ENCODE measurements around the gene FOSL1. TPM values are rescaled to one million over a fixed set of nuclear protein-coding genes. Genes with fewer than 3 reads are reported as not detected.

The FOSL1 gene
- total and polyA plus RNA-seq, 2 of the 13 experiments (the other 11 are each of a cell fraction or from before 2014, with no cell fraction given), result 4.0 to 4.1 TPM

DNA sequence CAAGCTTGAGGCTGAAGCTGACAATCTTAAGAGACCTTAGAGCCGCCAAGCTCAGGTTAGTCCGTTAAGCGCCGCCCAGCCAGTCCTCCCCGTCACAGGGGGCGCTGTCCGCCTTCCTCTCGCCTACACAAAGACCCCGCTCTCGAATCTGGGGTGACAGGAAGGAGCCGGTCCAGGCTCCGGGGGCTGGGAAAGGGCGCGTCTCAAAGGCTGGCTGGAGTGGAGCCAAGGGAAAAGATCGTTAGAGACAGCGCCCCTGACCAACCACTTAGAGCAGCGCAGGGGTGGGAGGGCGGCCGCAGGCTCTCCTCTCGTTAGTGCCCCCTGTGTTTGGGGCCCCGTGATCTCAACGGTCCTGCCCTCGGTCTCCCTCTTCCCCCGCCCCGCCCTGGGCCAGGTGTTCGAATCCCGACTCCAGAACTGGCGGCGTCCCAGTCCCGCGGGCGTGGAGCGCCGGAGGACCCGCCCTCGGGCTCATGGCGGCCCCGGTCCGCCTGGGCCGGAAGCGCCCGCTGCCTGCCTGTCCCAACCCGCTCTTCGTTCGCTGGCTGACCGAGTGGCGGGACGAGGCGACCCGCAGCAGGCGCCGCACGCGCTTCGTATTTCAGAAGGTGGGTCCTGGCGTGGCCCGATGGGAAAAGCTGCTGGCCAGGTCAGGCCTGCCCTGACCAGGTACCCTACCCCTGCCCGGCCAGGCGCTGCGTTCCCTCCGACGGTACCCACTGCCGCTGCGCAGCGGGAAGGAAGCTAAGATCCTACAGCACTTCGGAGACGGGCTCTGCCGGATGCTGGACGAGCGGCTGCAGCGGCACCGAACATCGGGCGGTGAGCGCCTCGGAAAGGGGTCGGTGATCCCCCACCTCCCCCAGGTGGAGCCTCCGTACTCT is 39.7 kb downstream of the FOSL1 start, which contains the start of gene MUS81 (continued):
- TF ChIP-seq ZNF256 (CRISPR knock-in tag; conservative IDR thresholded peaks at IDR 0.05) (no peak), POLR2AphosphoS5 (IDR thresholded peaks at IDR 0.05; ENCODE audit: low read depth, low read length) (peak; percentile 74), REPIN1 (CRISPR knock-in tag; IDR thresholded peaks at IDR 0.05; ENCODE audit: borderline replicate concordance, low read depth) (peak; percentile 14; the same call in 1 of the 2 replicates), MEIS2 (CRISPR knock-in tag; IDR thresholded peaks at IDR 0.05) (peak; percentile 75; the same call in 1 of the 2 replicates), SP5 (CRISPR knock-in tag; IDR thresholded peaks at IDR 0.05; ENCODE audit: borderline replicate concordance, low read depth) (peak; percentile 34; the same call in 1 of the 2 replicates), ZNF687 (CRISPR knock-in tag; IDR thresholded peaks at IDR 0.05) (peak; percentile 67; the same call in 1 of the 2 replicates), ZMYM3 (CRISPR knock-in tag; IDR thresholded peaks at IDR 0.05) (0 out of 2 replicates have a peak, but pooled peaks have one; percentile 28), MAFG (CRISPR knock-in tag; IDR thresholded peaks at IDR 0.05) (no peak), ZNF451 (CRISPR knock-in tag; IDR thresholded peaks at IDR 0.05) (no peak), KDM2A (CRISPR knock-in tag; IDR thresholded peaks at IDR 0.05; ENCODE audit: borderline replicate concordance, low read depth) (peak; percentile 90), ZNF138 (CRISPR knock-in tag; IDR thresholded peaks at IDR 0.05; ENCODE audit: low read depth) (0 out of 2 replicates have a peak, but pooled peaks have one; percentile 56), ZNF746 (CRISPR knock-in tag; IDR thresholded peaks at IDR 0.05) (peak; percentile 52; the same call in 1 of the 2 replicates), PHF20 (CRISPR knock-in tag; IDR thresholded peaks at IDR 0.05) (peak; percentile 89), TBL1XR1 (IDR thresholded peaks at IDR 0.05; ENCODE audit: borderline replicate concordance, low read length, partially characterized antibody) (no peak), NFYC (CRISPR knock-in tag; IDR thresholded peaks at IDR 0.05) (peak; percentile 67), ZBTB7A (CRISPR knock-in tag; IDR thresholded peaks at IDR 0.05) (0 out of 2 replicates have a peak, but pooled peaks have one; percentile 17)
- TF ChIP-seq, protein P1, sequence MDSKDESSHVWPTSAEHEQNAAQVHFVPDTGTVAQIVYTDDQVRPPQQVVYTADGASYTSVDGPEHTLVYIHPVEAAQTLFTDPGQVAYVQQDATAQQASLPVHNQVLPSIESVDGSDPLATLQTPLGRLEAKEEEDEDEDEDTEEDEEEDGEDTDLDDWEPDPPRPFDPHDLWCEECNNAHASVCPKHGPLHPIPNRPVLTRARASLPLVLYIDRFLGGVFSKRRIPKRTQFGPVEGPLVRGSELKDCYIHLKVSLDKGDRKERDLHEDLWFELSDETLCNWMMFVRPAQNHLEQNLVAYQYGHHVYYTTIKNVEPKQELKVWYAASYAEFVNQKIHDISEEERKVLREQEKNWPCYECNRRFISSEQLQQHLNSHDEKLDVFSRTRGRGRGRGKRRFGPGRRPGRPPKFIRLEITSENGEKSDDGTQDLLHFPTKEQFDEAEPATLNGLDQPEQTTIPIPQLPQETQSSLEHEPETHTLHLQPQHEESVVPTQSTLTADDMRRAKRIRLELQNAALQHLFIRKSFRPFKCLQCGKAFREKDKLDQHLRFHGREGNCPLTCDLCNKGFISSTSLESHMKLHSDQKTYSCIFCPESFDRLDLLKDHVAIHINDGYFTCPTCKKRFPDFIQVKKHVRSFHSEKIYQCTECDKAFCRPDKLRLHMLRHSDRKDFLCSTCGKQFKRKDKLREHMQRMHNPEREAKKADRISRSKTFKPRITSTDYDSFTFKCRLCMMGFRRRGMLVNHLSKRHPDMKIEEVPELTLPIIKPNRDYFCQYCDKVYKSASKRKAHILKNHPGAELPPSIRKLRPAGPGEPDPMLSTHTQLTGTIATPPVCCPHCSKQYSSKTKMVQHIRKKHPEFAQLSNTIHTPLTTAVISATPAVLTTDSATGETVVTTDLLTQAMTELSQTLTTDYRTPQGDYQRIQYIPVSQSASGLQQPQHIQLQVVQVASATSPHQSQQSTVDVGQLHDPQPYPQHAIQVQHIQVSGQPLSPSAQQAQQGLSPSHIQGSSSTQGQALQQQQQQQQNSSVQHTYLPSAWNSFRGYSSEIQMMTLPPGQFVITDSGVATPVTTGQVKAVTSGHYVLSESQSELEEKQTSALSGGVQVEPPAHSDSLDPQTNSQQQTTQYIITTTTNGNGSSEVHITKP (CRISPR knock-in tag; IDR thresholded peaks at IDR 0.05; ENCODE audit: low read depth), result peak; percentile 67; the same call in 1 of the 2 replicates
- TF ChIP-seq, protein P2, sequence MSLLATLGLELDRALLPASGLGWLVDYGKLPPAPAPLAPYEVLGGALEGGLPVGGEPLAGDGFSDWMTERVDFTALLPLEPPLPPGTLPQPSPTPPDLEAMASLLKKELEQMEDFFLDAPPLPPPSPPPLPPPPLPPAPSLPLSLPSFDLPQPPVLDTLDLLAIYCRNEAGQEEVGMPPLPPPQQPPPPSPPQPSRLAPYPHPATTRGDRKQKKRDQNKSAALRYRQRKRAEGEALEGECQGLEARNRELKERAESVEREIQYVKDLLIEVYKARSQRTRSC (CRISPR knock-in tag; IDR thresholded peaks at IDR 0.05; ENCODE audit: low read depth), result no peak
